Measurements from ENCODE around the gene KRTAP5-8. TPM values are rescaled to one million over a fixed set of nuclear protein-coding genes. Genes with fewer than 3 reads are reported as not detected.

KRTAP5-8 gene
- total RNA-seq, 4 donors from 2014 or later, result 0.57 to 0.66 TPM; not detected in 2

GRCh38 chr11:71530602-71531001 lies 7.2 kb upstream of the KRTAP5-8 start:
- TF ChIP-seq CTCF (IDR thresholded peaks at IDR 0.05; ENCODE audit: low read depth), result no peak

- no peak for TF ChIP-seq CTCF (IDR thresholded peaks at IDR 0.05; ENCODE audit: low read depth)
Observed at GRCh38 chr11:71532036-71532610, 5.7 kb upstream of the KRTAP5-8 start.

DNA sequence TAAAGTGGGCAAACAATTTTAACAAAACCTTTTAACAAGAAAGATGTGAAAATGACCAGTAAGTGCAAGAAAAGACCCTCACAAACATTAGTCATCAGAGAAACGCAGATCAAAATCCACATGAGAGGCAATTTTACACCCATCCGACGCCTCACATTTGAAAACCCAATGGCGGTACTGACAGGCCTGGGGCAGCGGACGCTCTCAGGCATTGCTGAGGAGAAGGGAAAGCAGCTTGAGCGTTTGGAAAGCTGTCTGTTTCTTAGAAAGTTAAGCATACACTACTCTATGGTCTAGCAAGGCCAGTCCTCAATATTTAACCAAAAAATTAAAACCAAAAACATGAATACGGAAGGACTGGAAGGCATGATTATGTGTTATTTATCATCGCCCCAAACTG lies 2.0 kb upstream of the KRTAP5-8 start:
- no peak for TF ChIP-seq CTCF (IDR thresholded peaks at IDR 0.05; ENCODE audit: low read depth)

DNA sequence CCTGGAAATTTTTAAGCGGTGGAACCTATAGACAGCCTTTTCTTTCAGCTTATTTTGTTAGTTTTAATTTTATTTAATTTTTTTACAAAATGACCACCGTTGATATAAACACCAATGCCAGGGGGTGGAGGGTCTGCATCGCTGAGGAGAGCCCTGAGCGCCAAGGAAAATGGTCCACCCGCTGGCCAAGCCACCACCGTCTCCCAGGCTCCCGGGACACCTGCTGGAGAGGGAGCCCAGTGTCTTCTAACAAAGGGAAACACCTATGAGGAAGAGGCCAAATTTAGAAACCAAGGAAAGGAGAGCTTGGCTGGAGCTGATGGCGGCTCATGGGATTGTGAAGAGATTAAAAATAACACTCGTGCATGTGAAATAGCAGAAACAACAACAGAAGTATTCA lies 288 bp upstream of the KRTAP5-8 start:
- no peak for TF ChIP-seq CTCF (IDR thresholded peaks at IDR 0.05; ENCODE audit: low read depth)

GRCh38 chr11:71538666-71538990 lies 803 bp downstream of the KRTAP5-8 start:
- no peak for TF ChIP-seq CTCF (IDR thresholded peaks at IDR 0.05; ENCODE audit: low read depth)

GRCh38 chr11:71539017-71539416 lies 1.2 kb downstream of the KRTAP5-8 start:
- TF ChIP-seq CTCF (IDR thresholded peaks at IDR 0.05; ENCODE audit: low read depth), result no peak

GRCh38 chr11:71542382-71542781 lies 4.6 kb downstream of the KRTAP5-8 start:
- no peak for TF ChIP-seq CTCF (IDR thresholded peaks at IDR 0.05; ENCODE audit: low read depth)

Measured in subcutaneous adipose tissue (tissue), 4 donors.